Lower leg skin (tissue), 4 donors: ENCODE results near the gene KSR2. TPM values are rescaled to one million over a fixed set of nuclear protein-coding genes. Genes with fewer than 3 reads are reported as not detected.

Experiments used
- DNase-seq, 2 donors: peaks; one replicate each; pipeline ENCODE4 v3.0.0-alpha.2; 2019; ENCODE audit warnings: low spot score in 2 of 2
- H3K4me3 ChIP-seq: fragments of 200-600 bp; sonication (generic); 2 replicates; pipeline ENCODE4 v1.5.1; 2017; ENCODE audit warnings: mild to moderate bottlenecking, low read depth; ENCODE audit not compliant: poor library complexity, severe bottlenecking
- CTCF ChIP-seq, 3 donors: fragments of 450-650 bp; IDR thresholded peaks; one replicate each; pipeline ENCODE4 v1.5.1; 2016; ENCODE audit warnings: antibody characterized with exemption in 3 of 3, mild to moderate bottlenecking in 3 of 3, moderate library complexity in 2 of 3
- POLR2A ChIP-seq, 2 donors: fragments of 450-650 bp; IDR thresholded peaks; one replicate each; pipeline ENCODE4 v1.6.1; 2016 to 2017; ENCODE audit warnings: antibody characterized with exemption in 2 of 2, mild to moderate bottlenecking in 1 of 2, moderate library complexity in 1 of 2
- WGBS, 2 donors: methylation state at CpG; one replicate each; pipeline ENCODE4 v1.1.5; 2018; 5-methylcytosine and 5-hydroxymethylcytosine counted together
- intact Hi-C: fragments of 100-400 bp; cut with DNase I; formaldehyde crosslinking; loops from one replicate; pipeline ENCODE4 v1.15.0; 2023; ENCODE audit warnings: low total_unique reads
- total RNA-seq, 4 donors: library from RNA; depleted of rRNA; stranded (reverse); fragments of >200 nt; gene quantifications; one replicate each; pipeline ENCODE4 v1.1.0, GENCODE V29; 2016

The KSR2 gene
- total RNA-seq, 4 donors from 2014 or later: 0.17 to 0.84 (median 0.35) TPM

GRCh38 chr12:117583092-117583491, 385.7 kb downstream of the KSR2 start:
- no peak for DNase-seq
- TF ChIP-seq POLR2A (IDR thresholded peaks at IDR 0.05): no peak
- TF ChIP-seq CTCF (IDR thresholded peaks at IDR 0.05): no peak
- intact Hi-C loops: loop anchor here (10.0 kb wide), 2 partner anchors 348 to 748 kb away; no protein-coding TSS in a partner anchor
- WGBS, 2 donors: 87 to 92% methylated on average over 2 of the region's 2 CpGs
- no peak overlapping the region for H3K4me3 ChIP-seq

- H3K4me3 ChIP-seq: no peak overlapping the region
- peak in 1 of 2 donors; percentile 86 for DNase-seq
- WGBS, 2 donors: 50 to 61% methylated on average over 10 of the region's 10 CpGs
- intact Hi-C loops: loop anchor here (10.0 kb wide), 2 partner anchors 347 to 747 kb away; no protein-coding TSS in a partner anchor
- no peak for TF ChIP-seq CTCF (IDR thresholded peaks at IDR 0.05)
- TF ChIP-seq POLR2A (IDR thresholded peaks at IDR 0.05): no peak
These were observed 386.5 kb downstream of the KSR2 start for GRCh38 chr12:117582135-117582784.

GRCh38 chr12:117580718-117581062, 388.1 kb downstream of the KSR2 start:
- intact Hi-C loops: loop anchor here (10.0 kb wide), 2 partner anchors 346 to 746 kb away; no protein-coding TSS in a partner anchor
- H3K4me3 ChIP-seq: no peak overlapping the region
- TF ChIP-seq CTCF (IDR thresholded peaks at IDR 0.05): no peak
- no peak for TF ChIP-seq POLR2A (IDR thresholded peaks at IDR 0.05)
- peak; percentile 22 to 86 for DNase-seq
- WGBS, 2 donors: 7 to 18% methylated on average over 8 of the region's 8 CpGs

GRCh38 chr12:117580015-117580717, 388.6 kb downstream of the KSR2 start:
- H3K4me3 ChIP-seq: no peak overlapping the region
- intact Hi-C loops: loop anchor here (10.0 kb wide), 2 partner anchors 345 to 745 kb away; no protein-coding TSS in a partner anchor
- no peak for DNase-seq
- 41 to 52% methylated on average over 8 of the region's 8 CpGs for WGBS, 2 donors
- TF ChIP-seq CTCF (IDR thresholded peaks at IDR 0.05) (no peak), POLR2A (IDR thresholded peaks at IDR 0.05) (no peak)

- no peak for TF ChIP-seq POLR2A (IDR thresholded peaks at IDR 0.05)
- TF ChIP-seq CTCF (IDR thresholded peaks at IDR 0.05): no peak
- no peak for DNase-seq
- intact Hi-C loops: no loop called here
- 70 to 79% methylated on average over 3 of the region's 3 CpGs for WGBS, 2 donors
- H3K4me3 ChIP-seq: no peak overlapping the region
These were observed 391.6 kb downstream of the KSR2 start for GRCh38 chr12:117577122-117577657.
